ENCODE measurements around the gene PRRX2.

DNA sequence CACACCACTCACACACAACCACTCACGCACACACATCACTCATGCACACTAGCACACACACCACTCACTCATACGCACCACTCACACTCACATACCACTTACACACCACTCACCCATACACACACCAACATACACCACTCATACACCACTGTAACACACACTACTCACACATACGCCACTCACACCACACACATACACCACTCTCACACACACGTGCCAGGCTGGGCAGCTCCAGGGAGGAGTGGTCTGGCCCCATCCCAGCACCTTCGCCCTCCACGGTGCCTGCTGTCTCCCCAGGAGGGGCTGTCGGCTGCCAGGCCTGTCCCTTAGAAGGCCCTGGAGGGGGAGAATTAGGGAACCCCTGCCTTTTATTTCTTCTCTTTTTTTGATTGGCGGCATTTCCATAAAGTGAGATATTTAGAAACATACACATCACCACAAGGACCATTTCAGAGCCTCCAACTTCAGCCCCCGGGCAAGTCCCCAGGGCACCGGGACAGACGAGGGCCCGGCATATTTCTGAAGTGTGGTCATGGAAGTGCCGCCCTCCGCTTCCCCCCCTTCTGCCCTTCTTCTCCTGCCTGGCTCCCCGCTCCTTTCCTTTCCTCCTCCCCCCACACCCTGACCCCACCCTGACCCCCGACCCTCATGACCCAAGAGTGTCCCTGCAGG, 17.2 kb upstream of the PRRX2 start:
- TF ChIP-seq, protein P1, sequence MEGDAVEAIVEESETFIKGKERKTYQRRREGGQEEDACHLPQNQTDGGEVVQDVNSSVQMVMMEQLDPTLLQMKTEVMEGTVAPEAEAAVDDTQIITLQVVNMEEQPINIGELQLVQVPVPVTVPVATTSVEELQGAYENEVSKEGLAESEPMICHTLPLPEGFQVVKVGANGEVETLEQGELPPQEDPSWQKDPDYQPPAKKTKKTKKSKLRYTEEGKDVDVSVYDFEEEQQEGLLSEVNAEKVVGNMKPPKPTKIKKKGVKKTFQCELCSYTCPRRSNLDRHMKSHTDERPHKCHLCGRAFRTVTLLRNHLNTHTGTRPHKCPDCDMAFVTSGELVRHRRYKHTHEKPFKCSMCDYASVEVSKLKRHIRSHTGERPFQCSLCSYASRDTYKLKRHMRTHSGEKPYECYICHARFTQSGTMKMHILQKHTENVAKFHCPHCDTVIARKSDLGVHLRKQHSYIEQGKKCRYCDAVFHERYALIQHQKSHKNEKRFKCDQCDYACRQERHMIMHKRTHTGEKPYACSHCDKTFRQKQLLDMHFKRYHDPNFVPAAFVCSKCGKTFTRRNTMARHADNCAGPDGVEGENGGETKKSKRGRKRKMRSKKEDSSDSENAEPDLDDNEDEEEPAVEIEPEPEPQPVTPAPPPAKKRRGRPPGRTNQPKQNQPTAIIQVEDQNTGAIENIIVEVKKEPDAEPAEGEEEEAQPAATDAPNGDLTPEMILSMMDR (IDR thresholded peaks at IDR 0.05): no peak
- TF ChIP-seq ZFX (IDR thresholded peaks at IDR 0.05; ENCODE audit: borderline replicate concordance): no peak
